ENCODE results near the gene BICRAL.

- TF ChIP-seq REST (IDR thresholded peaks at IDR 0.05; ENCODE audit: insufficient read depth in 1 of 2, low read depth in 2 of 2, low read length in 2 of 2) (no peak), SIN3A (IDR thresholded peaks at IDR 0.05; ENCODE audit: borderline replicate concordance, insufficient read depth, low read length) (no peak), POLR2AphosphoS5 (IDR thresholded peaks at IDR 0.05; ENCODE audit: low read depth, low read length) (no peak), TAF1 (IDR thresholded peaks at IDR 0.05; ENCODE audit: borderline replicate concordance, insufficient read depth, low read length) (no peak), FOXP2 (optimal IDR thresholded peaks at IDR 0.05; ENCODE audit: borderline replicate concordance, extremely low read depth, extremely low read length, insufficient read depth) (no peak)
Measured at GRCh38 chr6:42777126-42777822, 4.6 kb upstream of the BICRAL start.

All from PFSK-1 (cell line).